ENCODE measurements around the gene DVL1. TPM values are rescaled to one million over a fixed set of nuclear protein-coding genes. Genes with fewer than 3 reads are reported as not detected.
A peak's percentile ranks its signal among the peaks of the same experiment; 100 is the strongest.

The DVL1 gene
- total and polyA plus RNA-seq, 9 of the 15 experiments (the other 6 are each of a cell fraction or from before 2014, with no cell fraction given) = 0.62 to 135 (median 24.3) TPM

GRCh38 chr1:1312450-1313314 is 36.5 kb downstream of the DVL1 start (continued):
- TF ChIP-seq CREB3L1 (IDR thresholded peaks at IDR 0.05; ENCODE audit: borderline replicate concordance, low read depth) = no peak
- TF ChIP-seq EP300 (IDR thresholded peaks at IDR 0.05; ENCODE audit: low read length) = no peak
- TF ChIP-seq NR2C2 (CRISPR knock-in tag; IDR thresholded peaks at IDR 0.05) = no peak
- no peak for TF ChIP-seq NR2C2 (tag; IDR thresholded peaks at IDR 0.05)
- 0 out of 2 replicates have a peak, but pooled peaks have one; percentile 1 for TF ChIP-seq POLR2AphosphoS2 (IDR thresholded peaks at IDR 0.05; ENCODE audit: low read length)
- TF ChIP-seq PREB (CRISPR knock-in tag; IDR thresholded peaks at IDR 0.05) = no peak
- 0 out of 2 replicates have a peak, but pooled peaks have one; percentile 13 for TF ChIP-seq MYNN (IDR thresholded peaks at IDR 0.05)
- TF ChIP-seq MYNN (CRISPR knock-in tag; IDR thresholded peaks at IDR 0.05) = no peak
- TF ChIP-seq SUPT5H (IDR thresholded peaks at IDR 0.05) = peak; percentile 43
- no peak for TF ChIP-seq E2F6 (IDR thresholded peaks at IDR 0.05; ENCODE audit: borderline replicate concordance in 1 of 2, extremely low read depth in 1 of 2, insufficient read depth in 1 of 2, insufficient read length in 1 of 2, low read depth in 1 of 2, low read length in 1 of 2, poor library complexity in 1 of 2, severe bottlenecking in 1 of 2)
- no peak for TF ChIP-seq ZNF134 (CRISPR knock-in tag; conservative IDR thresholded peaks at IDR 0.05)
- TF ChIP-seq POLR2B (IDR thresholded peaks at IDR 0.05; ENCODE audit: low read depth, partially characterized antibody) = peak; percentile 30
- no peak for TF ChIP-seq TSC22D4 (tag; IDR thresholded peaks at IDR 0.05)
- TF ChIP-seq TFAM (CRISPR knock-in tag; conservative IDR thresholded peaks at IDR 0.05) = no peak
- no peak for TF ChIP-seq CEBPG (CRISPR knock-in tag; IDR thresholded peaks at IDR 0.05)
- no peak for TF ChIP-seq CEBPG (tag; conservative IDR thresholded peaks at IDR 0.05 in 1 of 2, IDR thresholded peaks at IDR 0.05 in 1 of 2)
- no peak for TF ChIP-seq HMBOX1 (IDR thresholded peaks at IDR 0.05)
- no peak for TF ChIP-seq SRSF7 (optimal IDR thresholded peaks at IDR 0.05; ENCODE audit: low read depth, low read length)
- no peak for TF ChIP-seq NEUROD1 (IDR thresholded peaks at IDR 0.05; ENCODE audit: borderline replicate concordance, low read depth, low read length, partially characterized antibody)
- no peak for TF ChIP-seq HNRNPL (IDR thresholded peaks at IDR 0.05; ENCODE audit: low read depth, low read length)
- TF ChIP-seq CBX8 (IDR thresholded peaks at IDR 0.05; ENCODE audit: borderline replicate concordance, extremely low read depth, low read depth, low read length, poor library complexity, severe bottlenecking) = no peak
